ENCODE measurements around the gene RNF40. TPM values are rescaled to one million over a fixed set of nuclear protein-coding genes. Genes with fewer than 3 reads are reported as not detected.

RNF40 gene
- total and polyA plus RNA-seq, 2 of the 8 experiments (the other 6 are each of a cell fraction or from before 2014, with no cell fraction given): 38.5 to 68.7 TPM

DNA sequence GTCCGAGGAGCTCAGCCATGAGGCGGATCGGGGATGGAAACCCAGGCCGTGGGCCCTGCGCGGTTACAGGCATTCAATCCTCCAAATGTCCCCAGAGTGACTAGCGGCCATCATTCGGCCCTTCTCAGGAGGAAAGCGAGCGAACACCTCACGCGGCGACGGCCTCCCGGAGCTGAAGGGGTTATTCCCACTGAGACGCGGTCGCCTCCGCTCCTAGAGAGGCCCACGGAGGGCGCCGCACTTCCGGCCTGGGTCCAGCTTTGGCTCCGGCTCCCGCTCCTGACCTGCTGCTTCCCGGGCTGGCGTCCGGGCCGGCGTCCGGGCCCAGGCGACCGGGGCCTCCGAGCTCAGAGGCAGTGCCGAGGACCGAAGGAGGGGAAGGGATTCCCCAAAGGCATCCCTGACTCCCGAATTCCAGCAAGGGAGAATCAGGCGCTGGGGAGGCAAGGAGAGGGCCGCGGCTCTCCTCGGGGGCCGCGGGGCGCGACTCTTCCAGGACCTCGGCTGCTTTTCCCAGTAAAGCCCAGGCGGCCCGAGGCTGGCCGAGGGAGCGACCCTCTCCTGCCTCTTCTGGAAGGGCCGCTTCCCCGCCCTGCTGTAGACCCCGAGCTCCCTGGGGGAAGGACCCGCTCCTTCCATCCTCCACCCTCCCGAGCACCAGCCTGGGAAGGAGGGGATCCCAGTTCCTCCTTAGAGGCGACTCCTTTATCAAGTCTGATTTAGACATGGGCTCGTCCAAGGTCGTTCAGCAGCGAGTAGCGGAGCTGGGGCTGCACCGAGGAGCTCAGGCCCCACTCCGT lies 43.4 kb downstream of the RNF40 start:
- Histone ChIP-seq H3K23me2 (ENCODE audit: low read depth, low read length) (peaks cover 10% of the 10 kb centered on the region; the same call in 1 of the 2 replicates), H3K27me3 (replicated peaks in 1 of 4; ENCODE audit: control insufficient read depth in 3 of 4, extremely low read depth in 1 of 4, insufficient read depth in 3 of 4, low read length in 3 of 4) (peaks cover 0 to 18% (median 11%) of the 10 kb centered on the region in 4 experiments; a peak in 6 of 7 replicates), H2BK15ac (ENCODE audit: low read length) (no peak overlapping the region; the same call in 1 of the 2 replicates), H3K4me1 (replicated peaks in 1 of 4; ENCODE audit: control insufficient read depth in 3 of 4, insufficient read depth in 4 of 4, low read length in 3 of 4) (peaks cover 0 to 6% (median 4%) of the 10 kb centered on the region in 4 experiments; a peak in 4 of 7 replicates), H2AK5ac (ENCODE audit: low read depth, low read length) (no peak overlapping the region), H4K8ac (ENCODE audit: extremely low read depth, insufficient read depth, low read length) (peak overlapping the region; percentile 82), H3K4ac (replicated peaks; ENCODE audit: insufficient read length, low read depth, low read length) (no peak overlapping the region), H3K9me3 (ENCODE audit: insufficient read depth in 2 of 2, low read depth in 1 of 2, low read length in 1 of 2) (no peaks in the 10 kb centered on the region), H2BK12ac (ENCODE audit: low read depth, low read length) (0 out of 2 replicates have a peak overlapping the region, but pooled peaks have one; percentile 2), H2BK20ac (ENCODE audit: low read length) (no peak overlapping the region), H2AFZ (ENCODE audit: low read length) (peak overlapping the region; percentile 80), H3K56ac (replicated peaks; ENCODE audit: insufficient read length, low read depth, low read length) (peak overlapping the region; percentile 9), H3K14ac (ENCODE audit: insufficient read length) (no peak overlapping the region), H3K18ac (ENCODE audit: extremely low read depth, low read length) (peak overlapping the region; percentile 38; the same call in 1 of the 2 replicates), H3K4me3 (ENCODE audit: extremely low read depth in 1 of 4, insufficient read depth in 2 of 4, low read depth in 3 of 4, low read length in 4 of 4) (peak overlapping the region; percentile 60 to 78 (median 68)), H3K23ac (ENCODE audit: insufficient read length) (no peak overlapping the region), H3K79me2 (ENCODE audit: control insufficient read depth in 1 of 2, insufficient read depth in 2 of 2, low read length in 2 of 2) (no peaks in the 10 kb centered on the region), H2BK120ac (replicated peaks; ENCODE audit: low read depth, low read length) (no peak overlapping the region), H4K5ac (ENCODE audit: insufficient read length, low read depth, low read length) (peak overlapping the region; percentile 41), H3K9ac (replicated peaks in 1 of 4; ENCODE audit: extremely low read depth in 1 of 4, low read depth in 3 of 4, low read length in 3 of 4) (peak overlapping the region; percentile 45 to 64 (median 54); a peak in 6 of 7 replicates), H4K91ac (replicated peaks; ENCODE audit: insufficient read length, low read length) (peak overlapping the region; percentile 12), H3K27ac (ENCODE audit: low read depth, low read length) (no peak overlapping the region), H3K79me1 (ENCODE audit: low read depth, low read length) (no peaks in the 10 kb centered on the region), H2BK5ac (ENCODE audit: low read depth, low read length) (no peak overlapping the region), H3K36me3 (ENCODE audit: control insufficient read depth in 2 of 4, insufficient read depth in 4 of 4, low read length in 3 of 4) (no peaks in the 10 kb centered on the region), H3K4me2 (ENCODE audit: insufficient read depth in 1 of 2, low read depth in 2 of 2, low read length in 2 of 2) (peak overlapping the region; percentile 88 to 93), H4K20me1 (replicated peaks in 1 of 2; ENCODE audit: control insufficient read depth in 1 of 2, insufficient read depth in 2 of 2, low read length in 2 of 2) (no peaks in the 10 kb centered on the region)
- no peak for FAIRE-seq
- 4% methylated on average over 62 of the region's 62 CpGs; no CpG with 5 or more reads in 1 of the 2 experiments for WGBS, 2 experiments (ENCODE audit: extremely low coverage in 1 of 2, insufficient coverage in 1 of 2, insufficient read length in 1 of 2, insufficient replicate concordance in 2 of 2, low coverage in 1 of 2, low lambda C conversion rate in 2 of 2, missing lambda C conversion rate in 1 of 2)
- CTCF ChIA-PET (ENCODE audit: partially characterized antibody): interaction anchor here (0.8 to 4.5 kb wide), 12 partner anchors 8 to 376 kb away, joined by 3 to 21 read pairs (median 6); partner anchors contain the start of genes DCTPP1 and ZNF629
- peak in 1 of 2 experiments; percentile 84 for DNase-seq (ENCODE audit: low read depth in 1 of 2, low spot score in 2 of 2)
- POLR2A ChIA-PET (ENCODE audit: partially characterized antibody): interaction anchor here (0.7 to 4.0 kb wide), 21 partner anchors 9 to 279 kb away, joined by 3 to 40 read pairs (median 5); partner anchors contain the start of genes FBXL19, PHKG2, ZNF629 and ZNF646
- no peak for TF ChIP-seq ZNF274 (IDR thresholded peaks at IDR 0.05; ENCODE audit: borderline replicate concordance, extremely low read depth, low read length)
- no peak for TF ChIP-seq CBX8 (IDR thresholded peaks at IDR 0.05; ENCODE audit: borderline replicate concordance, low read depth, low read length)
- TF ChIP-seq TBP (IDR thresholded peaks at IDR 0.05; ENCODE audit: low read depth, low read length): peak; percentile 84; the same call in 1 of the 2 replicates
- TF ChIP-seq CREB1 (IDR thresholded peaks at IDR 0.05): peak; percentile 60; the same call in 1 of the 2 replicates
- TF ChIP-seq KDM1A (IDR thresholded peaks at IDR 0.05; ENCODE audit: borderline replicate concordance, low read length): no peak
- peak in 1 of 2 experiments; percentile 86; a peak in 2 of 3 replicates for TF ChIP-seq POLR2A (IDR thresholded peaks at IDR 0.05; ENCODE audit: control extremely low read depth in 1 of 2, low read depth in 2 of 2, low read length in 2 of 2)
- TF ChIP-seq CEBPB (IDR thresholded peaks at IDR 0.05; ENCODE audit: low read depth, low read length): no peak
- TF ChIP-seq BRCA1 (IDR thresholded peaks at IDR 0.05; ENCODE audit: low read depth, low read length): no peak
- no peak; the same call in 1 of the 2 replicates for TF ChIP-seq SUZ12 (IDR thresholded peaks at IDR 0.05; ENCODE audit: low read length)
- no peak for TF ChIP-seq BCL11A (IDR thresholded peaks at IDR 0.05; ENCODE audit: low read depth in 2 of 2, low read length in 2 of 2)
- TF ChIP-seq SIN3A (conservative IDR thresholded peaks at IDR 0.05 in 1 of 2, IDR thresholded peaks at IDR 0.05 in 1 of 2; ENCODE audit: low read depth in 1 of 2, low read length in 2 of 2): peak in 1 of 2 experiments; percentile 89; a peak in 2 of 4 replicates
- TF ChIP-seq HDAC6 (IDR thresholded peaks at IDR 0.05; ENCODE audit: low read depth, low read length): no peak

All from H1 (cell line).